Limb (tissue), 2 donors: Measurements from ENCODE around the gene COX5A.
"Not testable (repeated sequence)": the region's sequence is repeated elsewhere in the genome, so short reads cannot be mapped to it uniquely, and the experiment has no call there.

Source experiments
- DNase-seq, 2 donors: peaks; one replicate each; pipeline ENCODE4 v3.0.0-alpha.2; 2016; ENCODE audit errors: extremely low spot score in 2 of 2

COX5A gene

GRCh38 chr15:74955796-74956647, 18.1 kb upstream of the COX5A start:
- peak; percentile 27 to 81 for DNase-seq

GRCh38 chr15:74955017-74955416, 17.1 kb upstream of the COX5A start:
- no peak for DNase-seq

DNA sequence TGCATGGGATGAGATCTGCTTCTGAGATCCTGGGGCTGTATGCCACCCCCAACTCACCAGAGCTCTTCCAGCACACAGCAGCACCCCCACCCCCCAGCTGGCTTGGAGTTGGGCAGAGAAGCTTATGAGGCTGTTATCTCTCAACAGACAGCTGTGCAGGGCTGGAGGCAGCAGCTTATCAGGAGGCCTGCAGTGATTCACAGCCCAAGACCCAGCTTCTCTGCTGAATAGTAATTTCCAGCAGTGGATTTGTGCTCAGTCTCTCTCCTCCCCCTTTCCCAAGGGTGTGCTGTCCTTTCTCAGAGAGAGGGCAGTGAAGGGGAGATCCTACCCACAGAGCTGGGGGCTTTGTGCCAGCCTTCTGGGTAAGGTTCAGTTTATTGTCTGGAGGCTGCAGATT, 16.6 kb upstream of the COX5A start:
- no peak for DNase-seq

DNA sequence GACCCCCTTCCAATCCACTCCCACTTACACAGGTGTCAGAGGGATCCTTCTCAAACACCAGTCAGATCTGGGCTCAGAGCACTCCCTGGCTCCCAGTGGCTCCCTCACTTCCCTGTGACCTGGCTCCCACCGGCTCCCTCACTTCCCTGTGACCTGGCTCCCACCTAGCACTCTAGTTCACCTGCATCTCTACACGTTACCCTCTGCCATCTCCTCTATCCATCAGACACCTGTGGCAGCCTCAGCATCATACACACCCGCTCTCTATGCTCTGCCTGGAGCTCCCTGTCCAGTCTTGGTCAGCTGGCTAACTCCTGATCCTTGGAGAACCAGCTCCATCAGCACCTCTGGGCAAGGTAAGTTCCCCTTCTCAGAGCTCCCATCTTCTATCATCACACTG, 13.1 kb upstream of the COX5A start:
- DNase-seq = no peak

GRCh38 chr15:74950078-74950908, 12.4 kb upstream of the COX5A start:
- DNase-seq = peak; percentile 74 to 85

DNA sequence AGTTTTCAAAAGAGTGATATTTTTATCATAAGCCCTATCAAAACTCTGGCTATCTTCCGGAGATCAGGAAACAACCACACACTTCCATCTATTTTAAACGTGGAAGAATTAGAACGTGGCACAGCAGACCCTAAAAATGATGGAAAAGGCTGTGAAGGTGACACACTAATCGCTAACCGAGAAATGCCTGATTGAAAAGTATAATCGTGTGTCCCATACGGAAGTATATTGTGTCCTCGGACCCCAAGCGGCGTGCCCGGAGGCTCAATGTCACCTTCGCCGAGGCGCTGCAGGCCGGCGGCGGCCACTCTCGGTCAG, 642 bp downstream of the COX5A start:
- no peak for DNase-seq

GRCh38 chr15:74935193-74935592, 2.7 kb downstream of the COX5A start:
- DNase-seq = not testable (repeated sequence)

DNA sequence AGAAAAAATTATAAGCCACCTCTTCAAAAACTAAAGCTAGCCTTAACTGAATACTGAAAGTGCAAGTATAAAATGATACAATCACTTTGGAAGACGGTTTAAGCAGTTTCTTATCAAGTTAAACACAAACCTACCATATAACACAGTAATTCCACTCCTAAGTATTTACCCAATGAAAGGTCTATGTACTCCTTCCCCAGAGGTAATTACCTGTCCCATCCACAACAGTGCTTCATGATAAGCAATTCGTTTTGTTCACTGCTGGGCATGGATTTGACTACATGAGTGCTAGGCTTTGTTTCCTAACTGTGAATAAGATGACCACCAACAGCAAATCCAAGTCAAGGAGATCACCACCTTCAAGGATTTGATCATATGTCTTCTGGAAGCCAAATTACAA, 4.3 kb downstream of the COX5A start:
- DNase-seq = no peak

DNA sequence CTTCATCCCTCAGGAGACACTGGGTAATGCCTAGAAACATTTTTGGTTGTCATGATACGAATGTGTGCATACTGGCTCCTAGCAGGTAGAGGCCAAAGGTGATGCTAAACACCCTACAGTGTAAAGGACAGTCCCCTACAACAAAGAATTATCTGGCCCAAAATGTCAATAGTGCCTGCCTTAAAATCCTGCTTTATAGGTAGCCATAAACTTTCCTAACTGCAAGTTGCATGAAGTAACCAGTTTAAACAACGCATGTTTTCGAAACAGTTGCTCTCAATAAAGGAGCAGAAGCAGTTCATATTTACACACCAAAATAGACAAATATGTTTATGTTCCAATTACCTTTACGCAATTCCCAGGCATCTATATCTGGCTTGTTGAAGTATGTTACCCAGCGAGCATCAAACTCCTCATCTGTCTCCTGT, 9.1 kb downstream of the COX5A start:
- no peak for DNase-seq

- no peak for DNase-seq
Observed at GRCh38 chr15:74924525-74924924, 13.3 kb downstream of the COX5A start.

DNA sequence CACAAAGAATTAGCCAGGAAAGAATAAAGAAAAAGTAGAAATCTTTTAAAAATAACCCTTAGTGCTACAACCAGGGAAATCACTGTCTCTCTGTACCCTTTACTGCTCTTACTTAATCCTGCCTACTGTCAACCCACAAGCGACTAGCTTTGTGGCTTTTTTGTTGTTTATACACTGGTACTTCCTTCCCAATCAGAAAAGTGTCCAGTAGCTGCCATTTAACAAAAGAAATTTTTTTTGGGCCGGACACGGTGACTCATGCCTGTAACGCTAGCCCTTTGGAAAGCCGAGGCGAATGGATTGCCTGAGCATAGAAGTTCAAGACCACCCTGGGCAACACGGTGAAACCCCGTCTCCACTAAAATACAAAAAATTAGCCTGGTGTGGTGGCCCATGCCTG, 17.4 kb downstream of the COX5A start:
- no peak for DNase-seq

DNA sequence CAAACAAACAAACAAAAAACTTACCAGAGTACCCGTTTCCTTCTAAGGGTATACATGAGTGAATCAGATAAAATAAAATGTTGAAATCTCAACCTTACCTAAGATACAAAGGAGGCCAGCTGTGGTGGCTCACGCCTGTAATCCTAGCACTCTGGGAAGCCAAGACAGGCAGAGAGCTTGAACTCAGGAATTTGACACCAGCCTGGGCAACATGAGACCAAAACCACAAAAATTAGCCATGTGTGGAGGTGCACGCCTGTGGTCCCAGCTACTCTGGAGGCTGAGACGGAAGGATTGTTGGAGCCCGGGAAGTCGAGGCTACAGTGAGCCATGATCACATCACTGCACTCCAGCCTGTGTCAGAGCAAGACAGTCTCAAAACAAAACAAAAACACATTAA, 20.2 kb downstream of the COX5A start:
- DNase-seq = no peak

GRCh38 chr15:74913799-74914198, 24.1 kb downstream of the COX5A start:
- DNase-seq = not testable (repeated sequence)

GRCh38 chr15:74913041-74913440, 24.8 kb downstream of the COX5A start:
- DNase-seq = no peak

DNA sequence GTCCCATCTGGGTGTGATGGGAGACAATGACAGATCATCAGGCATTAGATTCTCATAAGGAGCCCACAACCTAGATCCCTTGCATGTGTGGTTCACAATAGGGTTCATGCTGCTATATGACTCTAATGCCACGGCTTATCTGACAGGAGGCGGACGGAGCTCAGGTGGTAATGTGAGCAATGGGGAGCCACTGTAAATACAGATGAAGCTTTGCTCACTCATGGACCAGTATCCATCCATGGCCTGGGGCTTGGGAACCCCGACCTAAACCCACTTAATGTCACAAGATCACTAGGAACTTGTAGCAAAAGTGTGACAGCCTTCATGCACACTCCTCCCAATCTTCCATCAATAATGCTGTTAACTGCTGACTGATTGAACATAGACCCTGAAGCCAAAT, 29.2 kb downstream of the COX5A start:
- no peak for DNase-seq

- DNase-seq = no peak
Observed at GRCh38 chr15:74907163-74907870, 30.6 kb downstream of the COX5A start.

- peak; percentile 91 to 95 for DNase-seq
Observed at GRCh38 chr15:74906450-74907162, 31.3 kb downstream of the COX5A start, which contains the start of gene FAM219B. TSS of gene FAM219B (minus strand) at chr15:74906851. CDS start at chr15:74906800, 51 bp downstream.

DNA sequence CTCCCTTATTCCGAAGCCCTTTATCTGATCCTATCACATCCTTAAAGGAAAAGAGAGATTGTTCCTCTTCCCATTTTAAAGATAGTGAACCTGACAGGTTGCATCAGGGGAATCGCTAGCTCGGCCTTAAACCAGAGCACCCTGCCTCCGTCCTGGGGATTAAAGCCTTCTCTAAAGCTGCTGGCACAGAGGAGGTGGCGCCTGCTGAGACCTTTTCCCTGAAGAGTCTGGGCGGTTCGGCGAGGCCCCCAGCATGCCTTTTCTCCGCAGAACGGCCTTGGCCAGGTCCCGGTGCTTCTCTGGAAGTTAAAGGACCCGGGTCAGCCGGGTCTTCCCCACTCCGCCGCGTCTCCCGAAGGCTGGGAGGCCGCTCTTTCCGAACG, 31.8 kb downstream of the COX5A start:
- DNase-seq = no peak

GRCh38 chr15:74904190-74904805, 33.6 kb downstream of the COX5A start:
- DNase-seq = no peak

GRCh38 chr15:74903676-74904075, 34.2 kb downstream of the COX5A start:
- no peak for DNase-seq
